Measurements from ENCODE around the gene ZNF407.

DNA sequence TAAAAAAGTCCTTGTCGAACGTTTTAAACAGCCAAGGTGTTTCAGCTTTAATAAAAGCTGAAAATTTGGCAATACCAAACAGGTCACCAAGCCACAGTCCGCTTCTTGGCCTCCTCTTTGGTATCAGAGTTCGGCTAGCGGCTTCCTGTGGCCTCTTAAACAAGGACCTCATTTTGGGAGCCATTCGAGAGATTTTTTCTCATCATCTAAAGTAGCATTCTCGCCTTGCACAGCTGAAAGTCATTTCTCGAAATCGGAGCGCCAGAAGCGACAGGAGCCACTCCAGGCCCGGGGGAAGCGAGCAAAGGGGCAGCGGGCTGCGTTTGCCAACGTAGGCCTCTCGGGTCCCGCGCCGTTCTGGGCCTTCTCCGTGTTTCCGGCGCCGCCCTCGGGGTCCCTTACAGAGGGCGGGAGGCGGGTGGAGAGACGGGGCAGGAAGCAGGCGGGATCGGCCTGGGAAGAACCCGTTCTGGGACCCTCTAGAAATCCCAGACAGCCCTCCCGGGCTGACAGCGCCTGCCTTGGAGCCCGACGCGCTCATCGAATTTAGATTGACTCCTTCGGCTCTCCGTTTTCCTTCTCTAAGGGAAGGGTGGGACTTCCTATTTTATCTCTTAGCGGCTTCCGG, 522 bp upstream of the ZNF407 start:
- TF ChIP-seq, protein P1, sequence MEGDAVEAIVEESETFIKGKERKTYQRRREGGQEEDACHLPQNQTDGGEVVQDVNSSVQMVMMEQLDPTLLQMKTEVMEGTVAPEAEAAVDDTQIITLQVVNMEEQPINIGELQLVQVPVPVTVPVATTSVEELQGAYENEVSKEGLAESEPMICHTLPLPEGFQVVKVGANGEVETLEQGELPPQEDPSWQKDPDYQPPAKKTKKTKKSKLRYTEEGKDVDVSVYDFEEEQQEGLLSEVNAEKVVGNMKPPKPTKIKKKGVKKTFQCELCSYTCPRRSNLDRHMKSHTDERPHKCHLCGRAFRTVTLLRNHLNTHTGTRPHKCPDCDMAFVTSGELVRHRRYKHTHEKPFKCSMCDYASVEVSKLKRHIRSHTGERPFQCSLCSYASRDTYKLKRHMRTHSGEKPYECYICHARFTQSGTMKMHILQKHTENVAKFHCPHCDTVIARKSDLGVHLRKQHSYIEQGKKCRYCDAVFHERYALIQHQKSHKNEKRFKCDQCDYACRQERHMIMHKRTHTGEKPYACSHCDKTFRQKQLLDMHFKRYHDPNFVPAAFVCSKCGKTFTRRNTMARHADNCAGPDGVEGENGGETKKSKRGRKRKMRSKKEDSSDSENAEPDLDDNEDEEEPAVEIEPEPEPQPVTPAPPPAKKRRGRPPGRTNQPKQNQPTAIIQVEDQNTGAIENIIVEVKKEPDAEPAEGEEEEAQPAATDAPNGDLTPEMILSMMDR (conservative IDR thresholded peaks at IDR 0.05 in 1 of 2, IDR thresholded peaks at IDR 0.05 in 1 of 2; ENCODE audit: extremely low read depth in 1 of 2, insufficient read depth in 1 of 2, low read depth in 1 of 2, low read length in 2 of 2), result no peak
- no peak for TF ChIP-seq EZH2 (IDR thresholded peaks at IDR 0.05; ENCODE audit: borderline replicate concordance, low read length)
